ENCODE data around the gene MAST4. TPM values are rescaled to one million over a fixed set of nuclear protein-coding genes. Genes with fewer than 3 reads are reported as not detected.
A peak's percentile ranks its signal among the peaks of the same experiment; 100 is the strongest.

MAST4 gene
- total RNA-seq, 1 donor, result 12.7 TPM

DNA sequence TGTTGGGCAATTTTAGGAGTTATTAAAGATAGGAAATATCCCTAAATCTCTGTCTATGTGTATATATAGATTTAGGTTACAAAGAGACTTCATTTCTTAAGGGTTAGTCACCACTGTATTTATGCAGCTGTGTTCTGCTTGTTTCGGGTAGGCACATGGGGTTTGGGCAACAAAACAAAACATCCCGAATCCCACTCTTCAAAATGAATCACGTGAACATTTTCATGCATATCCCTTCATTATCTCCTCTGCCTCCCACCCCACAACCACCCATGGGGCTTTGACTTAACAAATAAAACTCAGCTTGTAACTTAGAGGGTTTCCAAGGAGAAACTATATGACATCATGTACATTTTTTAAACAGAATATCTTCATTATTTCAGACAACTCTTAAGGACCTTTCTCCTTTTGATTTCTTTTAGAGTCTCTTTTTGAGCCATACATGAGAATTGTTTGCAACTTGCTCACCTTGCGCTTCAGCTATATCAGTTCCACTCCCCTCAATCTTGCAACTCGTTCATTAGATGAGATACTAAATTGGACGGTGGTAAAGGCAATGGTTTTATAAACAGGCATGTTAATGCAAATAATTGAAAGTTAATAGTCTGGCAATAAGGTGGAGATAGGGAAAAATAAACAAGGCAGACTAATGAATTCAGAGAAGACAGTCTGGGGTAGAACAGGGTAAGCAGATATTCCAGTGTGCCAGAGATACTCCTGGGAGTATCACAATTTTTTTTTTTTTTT is 463.7 kb downstream of the MAST4 start:
- peaks cover 14% of the 10 kb centered on the region for H3K4me1 ChIP-seq (ENCODE audit: insufficient read depth, low read length)
- H3K27ac ChIP-seq (ENCODE audit: low read depth, low read length), result peak overlapping the region; percentile 25
- DNase-seq (ENCODE audit: insufficient read length, low spot score, missing footprints), result peak; percentile 66
- TF ChIP-seq, protein P1, sequence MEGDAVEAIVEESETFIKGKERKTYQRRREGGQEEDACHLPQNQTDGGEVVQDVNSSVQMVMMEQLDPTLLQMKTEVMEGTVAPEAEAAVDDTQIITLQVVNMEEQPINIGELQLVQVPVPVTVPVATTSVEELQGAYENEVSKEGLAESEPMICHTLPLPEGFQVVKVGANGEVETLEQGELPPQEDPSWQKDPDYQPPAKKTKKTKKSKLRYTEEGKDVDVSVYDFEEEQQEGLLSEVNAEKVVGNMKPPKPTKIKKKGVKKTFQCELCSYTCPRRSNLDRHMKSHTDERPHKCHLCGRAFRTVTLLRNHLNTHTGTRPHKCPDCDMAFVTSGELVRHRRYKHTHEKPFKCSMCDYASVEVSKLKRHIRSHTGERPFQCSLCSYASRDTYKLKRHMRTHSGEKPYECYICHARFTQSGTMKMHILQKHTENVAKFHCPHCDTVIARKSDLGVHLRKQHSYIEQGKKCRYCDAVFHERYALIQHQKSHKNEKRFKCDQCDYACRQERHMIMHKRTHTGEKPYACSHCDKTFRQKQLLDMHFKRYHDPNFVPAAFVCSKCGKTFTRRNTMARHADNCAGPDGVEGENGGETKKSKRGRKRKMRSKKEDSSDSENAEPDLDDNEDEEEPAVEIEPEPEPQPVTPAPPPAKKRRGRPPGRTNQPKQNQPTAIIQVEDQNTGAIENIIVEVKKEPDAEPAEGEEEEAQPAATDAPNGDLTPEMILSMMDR (IDR thresholded peaks at IDR 0.05; ENCODE audit: extremely low read depth, low read depth, low read length), result no peak
- H3K36me3 ChIP-seq (ENCODE audit: insufficient read depth, low read length), result no peaks in the 10 kb centered on the region
- peaks cover 5% of the 10 kb centered on the region for H3K79me2 ChIP-seq (ENCODE audit: insufficient read depth, low read length)
- no peaks in the 10 kb centered on the region for H3K27me3 ChIP-seq (ENCODE audit: insufficient read depth, low read length)
- H3K4me3 ChIP-seq (ENCODE audit: insufficient read depth, low read length), result peak overlapping the region; percentile 5
- H4K20me1 ChIP-seq (ENCODE audit: insufficient read depth, low read length), result no peaks in the 10 kb centered on the region
- peak overlapping the region; percentile 13 for H2AFZ ChIP-seq (ENCODE audit: low read length)
- H3K4me2 ChIP-seq (ENCODE audit: insufficient read depth, low read length), result peak overlapping the region; percentile 63
- H3K9me3 ChIP-seq (ENCODE audit: low read depth, low read length), result no peaks in the 10 kb centered on the region

DNA sequence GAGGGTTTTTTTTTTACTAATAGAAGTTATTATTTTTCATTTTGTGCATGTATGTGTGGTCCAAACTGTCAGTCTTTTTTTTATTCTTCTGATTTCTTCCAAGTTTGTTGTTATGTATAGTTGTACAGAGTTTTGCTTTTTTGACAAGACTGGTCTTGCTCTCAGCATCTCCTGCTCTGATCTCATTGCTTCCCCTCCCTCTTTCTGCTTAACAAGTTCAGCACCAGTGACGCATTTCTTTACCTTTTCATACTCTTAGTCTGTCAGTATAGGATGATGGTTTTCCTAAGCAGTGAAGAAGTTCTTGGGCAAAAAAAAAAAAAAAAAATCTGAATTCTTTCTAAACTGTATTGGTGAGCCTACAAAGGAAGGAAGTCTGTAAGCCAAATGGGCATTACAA is 465.3 kb downstream of the MAST4 start:
- TF ChIP-seq, protein P1 (IDR thresholded peaks at IDR 0.05; ENCODE audit: extremely low read depth, low read depth, low read length), result no peak
- peak; percentile 19 for DNase-seq (ENCODE audit: insufficient read length, low spot score, missing footprints)
- Histone ChIP-seq H3K27me3 (ENCODE audit: insufficient read depth, low read length) (no peaks in the 10 kb centered on the region), H3K36me3 (ENCODE audit: insufficient read depth, low read length) (no peaks in the 10 kb centered on the region), H3K9me3 (ENCODE audit: low read depth, low read length) (no peaks in the 10 kb centered on the region), H3K4me2 (ENCODE audit: insufficient read depth, low read length) (no peak overlapping the region), H2AFZ (ENCODE audit: low read length) (no peak overlapping the region), H3K4me1 (ENCODE audit: insufficient read depth, low read length) (peaks cover 14% of the 10 kb centered on the region), H3K4me3 (ENCODE audit: insufficient read depth, low read length) (no peak overlapping the region), H3K27ac (ENCODE audit: low read depth, low read length) (no peak overlapping the region), H3K79me2 (ENCODE audit: insufficient read depth, low read length) (peaks cover 8% of the 10 kb centered on the region), H4K20me1 (ENCODE audit: insufficient read depth, low read length) (no peaks in the 10 kb centered on the region)

DNA sequence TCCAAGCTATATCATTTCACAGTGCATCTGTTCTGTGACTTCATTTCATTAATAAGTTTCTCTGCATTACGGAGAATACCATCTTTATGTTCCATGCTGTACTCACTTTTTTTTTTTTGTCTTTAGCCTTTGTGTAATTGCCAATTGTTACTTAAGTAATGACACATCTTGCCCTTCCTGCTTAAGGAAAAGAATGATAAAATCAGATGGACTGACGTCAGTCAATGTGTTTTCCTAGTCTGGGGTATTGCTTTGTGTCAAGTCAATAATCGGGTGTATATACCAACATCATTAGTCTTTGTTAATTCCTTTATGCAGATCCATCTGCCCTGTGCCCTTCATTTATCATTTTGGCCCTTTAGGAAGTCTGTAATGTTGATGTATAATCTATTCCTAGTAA is 466.9 kb downstream of the MAST4 start:
- H3K27ac ChIP-seq (ENCODE audit: low read depth, low read length), result no peak overlapping the region
- peaks cover 8% of the 10 kb centered on the region for H3K79me2 ChIP-seq (ENCODE audit: insufficient read depth, low read length)
- no peak for DNase-seq (ENCODE audit: insufficient read length, low spot score, missing footprints)
- no peak overlapping the region for H2AFZ ChIP-seq (ENCODE audit: low read length)
- H4K20me1 ChIP-seq (ENCODE audit: insufficient read depth, low read length), result no peaks in the 10 kb centered on the region
- H3K27me3 ChIP-seq (ENCODE audit: insufficient read depth, low read length), result no peaks in the 10 kb centered on the region
- peaks cover 14% of the 10 kb centered on the region for H3K4me1 ChIP-seq (ENCODE audit: insufficient read depth, low read length)
- no peak overlapping the region for H3K4me3 ChIP-seq (ENCODE audit: insufficient read depth, low read length)
- H3K36me3 ChIP-seq (ENCODE audit: insufficient read depth, low read length), result no peaks in the 10 kb centered on the region
- H3K4me2 ChIP-seq (ENCODE audit: insufficient read depth, low read length), result no peak overlapping the region
- no peaks in the 10 kb centered on the region for H3K9me3 ChIP-seq (ENCODE audit: low read depth, low read length)
- TF ChIP-seq, protein P1 (IDR thresholded peaks at IDR 0.05; ENCODE audit: extremely low read depth, low read depth, low read length), result no peak

DNA sequence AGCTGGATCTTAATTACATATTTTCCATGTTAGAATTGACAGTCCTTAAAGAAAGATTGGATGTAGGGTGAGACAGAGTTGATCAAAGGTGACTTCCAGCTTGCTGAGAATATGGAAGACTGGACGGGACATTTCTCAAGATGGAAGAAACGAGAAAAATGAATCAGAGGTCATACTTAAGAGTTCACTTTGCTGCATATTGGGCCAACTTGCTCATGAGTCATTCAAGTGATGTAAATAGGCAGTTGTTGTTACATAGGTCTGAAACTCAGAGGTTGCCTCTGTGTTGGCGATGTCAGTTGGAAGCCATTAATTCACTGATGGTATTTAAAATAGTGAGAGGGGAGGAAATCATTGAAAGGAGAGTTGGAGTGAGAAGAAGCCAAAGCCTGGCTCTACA is 467.6 kb downstream of the MAST4 start:
- H3K9me3 ChIP-seq (ENCODE audit: low read depth, low read length), result no peaks in the 10 kb centered on the region
- H4K20me1 ChIP-seq (ENCODE audit: insufficient read depth, low read length), result no peaks in the 10 kb centered on the region
- no peaks in the 10 kb centered on the region for H3K36me3 ChIP-seq (ENCODE audit: insufficient read depth, low read length)
- TF ChIP-seq, protein P1 (IDR thresholded peaks at IDR 0.05; ENCODE audit: extremely low read depth, low read depth, low read length), result no peak
- peaks cover 13% of the 10 kb centered on the region for H3K4me1 ChIP-seq (ENCODE audit: insufficient read depth, low read length)
- H3K4me2 ChIP-seq (ENCODE audit: insufficient read depth, low read length), result no peak overlapping the region
- H3K4me3 ChIP-seq (ENCODE audit: insufficient read depth, low read length), result no peak overlapping the region
- H3K27me3 ChIP-seq (ENCODE audit: insufficient read depth, low read length), result no peaks in the 10 kb centered on the region
- peak; percentile 52 for DNase-seq (ENCODE audit: insufficient read length, low spot score, missing footprints)
- no peak overlapping the region for H2AFZ ChIP-seq (ENCODE audit: low read length)
- no peak overlapping the region for H3K27ac ChIP-seq (ENCODE audit: low read depth, low read length)
- peaks cover 8% of the 10 kb centered on the region for H3K79me2 ChIP-seq (ENCODE audit: insufficient read depth, low read length)
